ENCODE measurements around the gene TCEANC2.
"Not testable (repeated sequence)": the region's sequence is repeated elsewhere in the genome, so short reads cannot be mapped to it uniquely, and the experiment has no call there.

Gene TCEANC2

DNA sequence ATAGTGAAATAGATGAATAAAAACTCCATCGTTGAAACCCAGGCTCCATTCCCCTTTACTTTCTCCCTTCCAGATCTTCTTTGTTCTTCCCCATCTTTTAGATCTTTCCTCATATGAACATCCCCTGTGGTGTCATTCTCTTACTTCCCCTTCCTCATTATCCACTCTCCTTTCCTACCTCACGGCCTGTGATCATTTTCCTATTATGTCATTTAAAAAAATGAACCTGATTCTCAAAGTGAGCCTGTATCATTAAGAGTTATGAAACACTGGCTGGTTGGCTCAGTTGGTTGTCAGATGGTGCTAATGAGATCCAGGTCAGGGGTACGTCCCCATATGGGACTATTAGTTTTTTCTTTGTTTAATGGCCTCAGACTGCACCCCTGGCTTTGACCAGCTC is 38.3 kb downstream of the TCEANC2 start:
- no peak for DNase-seq

DNA sequence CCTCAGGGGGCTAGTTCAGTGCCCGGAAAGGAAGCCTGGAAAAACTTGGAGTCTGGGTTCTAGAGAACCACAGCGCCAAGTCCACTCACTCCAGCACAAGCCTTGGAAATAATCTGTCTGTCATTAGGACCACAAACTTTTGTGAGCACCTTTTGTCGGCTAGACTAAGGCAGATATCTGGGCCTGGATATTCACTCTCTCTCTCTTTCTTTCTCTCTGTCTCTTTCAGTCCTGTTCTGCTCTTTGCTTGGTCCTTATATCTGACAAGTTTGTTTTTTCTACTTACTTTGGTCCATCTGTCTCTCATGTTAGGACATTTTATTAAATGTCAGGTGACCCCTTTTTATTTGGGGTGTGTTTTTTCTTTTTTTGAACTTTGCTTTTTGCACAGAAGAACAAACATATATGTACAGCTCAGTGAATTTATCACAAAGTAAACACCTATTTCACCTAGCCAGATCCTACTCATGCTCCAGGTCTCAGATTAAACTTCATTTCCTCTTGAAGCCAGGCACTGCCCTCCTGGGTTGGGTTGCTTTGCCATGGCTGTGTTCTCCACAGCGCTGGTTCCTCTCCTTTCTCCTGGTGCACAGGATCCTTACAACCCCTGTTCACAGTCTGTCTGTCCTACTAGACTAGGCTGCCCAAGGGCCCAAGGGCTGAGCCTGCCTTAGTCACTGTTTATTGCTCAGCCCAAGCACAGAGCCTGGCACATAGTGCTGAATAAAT is 40.8 kb downstream of the TCEANC2 start:
- DNase-seq: no peak

DNA sequence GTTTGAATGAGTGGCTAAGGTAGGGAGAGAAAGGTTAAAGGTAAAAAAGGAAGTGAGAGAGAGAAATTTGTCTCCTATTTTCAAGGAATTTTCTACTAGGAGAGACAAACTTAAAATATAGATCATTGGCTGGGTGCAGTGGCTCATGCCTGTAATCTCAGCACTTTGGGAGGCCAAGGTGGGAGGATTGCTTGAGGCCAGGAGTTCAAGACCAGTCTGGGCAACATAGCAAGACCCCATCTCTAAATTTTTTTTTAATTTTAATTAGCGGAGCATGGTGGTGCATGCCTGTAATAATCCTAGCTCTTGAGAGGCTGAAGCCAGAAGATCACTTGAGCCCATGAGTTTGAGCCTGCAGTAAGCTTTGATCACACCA is 41.3 kb downstream of the TCEANC2 start:
- DNase-seq: not testable (repeated sequence)

DNA sequence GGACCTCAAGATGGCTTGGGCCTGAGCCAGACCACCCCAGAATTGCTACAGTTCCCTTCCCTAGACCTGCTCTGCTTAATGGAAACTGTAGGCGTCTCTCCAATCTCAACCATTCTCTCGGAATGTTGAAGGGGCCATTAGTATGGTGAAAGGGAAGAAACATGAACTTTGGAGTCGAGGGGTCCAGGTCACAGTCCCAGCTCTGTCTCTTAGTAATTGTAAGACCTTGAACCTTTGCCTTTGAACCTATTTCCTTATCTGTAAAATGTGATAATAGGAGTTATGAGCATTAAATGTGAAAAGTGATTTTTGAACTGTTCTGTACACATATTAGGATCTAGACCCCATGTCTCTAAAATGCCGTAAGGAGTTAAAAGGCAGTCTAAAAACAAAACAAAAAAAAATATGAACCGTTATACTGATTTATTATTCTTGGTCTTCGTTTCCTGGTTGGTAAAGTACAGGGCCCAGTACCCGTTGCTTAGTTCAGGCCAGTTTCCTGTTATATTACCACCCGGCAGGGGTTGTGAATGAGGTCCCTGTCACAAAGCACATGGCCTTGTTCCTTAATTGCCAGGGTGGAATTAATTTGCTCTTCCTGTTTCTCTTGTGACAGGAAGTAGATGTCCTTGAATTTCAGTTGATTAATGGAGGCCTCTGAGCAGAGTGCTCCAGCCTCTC is 42.3 kb downstream of the TCEANC2 start:
- DNase-seq: no peak

DNA sequence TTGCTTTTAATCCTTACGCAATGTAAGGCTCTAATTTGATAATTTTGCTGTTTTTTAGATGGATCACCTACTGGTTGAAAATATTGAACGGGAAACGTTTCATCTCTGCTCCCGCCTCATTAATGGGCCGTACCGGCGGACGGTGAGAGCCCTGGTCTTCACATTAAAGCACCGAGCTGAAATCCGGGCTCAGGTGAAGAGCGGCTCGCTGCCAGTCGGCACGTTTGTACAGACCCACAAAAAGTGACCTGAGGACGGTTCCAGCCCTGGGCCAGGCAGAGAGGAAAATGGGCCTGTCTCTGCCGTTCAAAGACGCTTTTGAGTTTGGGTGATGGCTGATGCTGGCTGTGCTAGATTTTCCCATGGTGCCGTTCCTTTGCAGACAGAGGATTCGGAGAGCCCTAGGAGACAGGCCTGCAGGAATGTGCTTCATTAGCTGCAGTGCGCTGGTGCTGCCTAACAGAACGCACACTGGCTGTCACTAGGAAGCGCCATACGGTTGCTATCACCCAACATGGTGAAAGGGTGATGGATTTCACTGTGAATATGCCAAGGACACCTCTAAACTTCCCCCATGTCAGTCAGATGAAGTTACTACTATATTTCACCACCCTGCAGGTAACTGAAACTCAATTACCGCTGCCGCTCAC is 42.9 kb downstream of the TCEANC2 start:
- DNase-seq: no peak

DNA sequence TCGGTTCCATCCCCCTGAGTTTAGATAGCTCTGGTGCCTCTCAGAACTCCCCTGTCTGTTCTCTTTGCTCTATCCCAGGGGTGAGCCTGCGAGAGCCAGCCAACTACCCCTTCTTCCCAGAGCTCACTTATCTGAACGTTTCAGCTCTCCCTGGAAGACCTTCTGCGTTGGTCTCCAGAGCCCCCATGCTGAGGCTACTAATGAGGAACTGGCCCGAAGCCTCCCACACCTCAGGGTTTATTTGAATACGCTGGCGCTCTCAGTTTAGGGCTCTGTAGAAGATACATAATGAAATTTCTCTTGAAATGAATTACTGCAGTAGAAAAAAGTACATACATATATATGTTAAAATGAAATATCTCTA is 43.5 kb downstream of the TCEANC2 start:
- no peak for DNase-seq

DNA sequence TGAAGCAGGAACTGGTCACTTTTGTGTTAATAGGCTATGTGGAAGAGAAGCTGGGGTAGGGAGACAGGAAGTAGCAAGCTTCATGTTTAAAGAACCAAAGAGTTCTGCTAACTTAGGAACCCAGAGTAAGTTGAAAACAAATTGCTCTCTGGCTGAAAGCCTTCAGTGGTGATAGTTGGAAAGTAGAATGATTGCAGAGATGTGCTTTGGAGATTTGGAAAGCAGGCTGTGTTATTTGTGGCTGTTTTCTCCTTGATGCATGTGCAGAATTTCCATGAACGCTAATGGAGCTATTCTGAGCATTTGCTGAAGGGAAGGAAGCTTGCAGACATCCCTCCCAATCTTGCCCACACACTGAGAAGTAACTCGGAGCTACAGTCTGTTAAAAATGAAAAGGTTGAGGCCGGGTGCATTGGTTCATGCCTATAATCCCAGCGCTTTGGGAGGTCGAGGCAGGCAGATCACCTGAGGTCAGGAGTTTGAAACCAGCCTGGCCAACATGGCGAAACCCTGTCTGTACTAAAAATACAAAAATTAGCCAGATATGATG is 45.7 kb downstream of the TCEANC2 start:
- DNase-seq: no peak

DNA sequence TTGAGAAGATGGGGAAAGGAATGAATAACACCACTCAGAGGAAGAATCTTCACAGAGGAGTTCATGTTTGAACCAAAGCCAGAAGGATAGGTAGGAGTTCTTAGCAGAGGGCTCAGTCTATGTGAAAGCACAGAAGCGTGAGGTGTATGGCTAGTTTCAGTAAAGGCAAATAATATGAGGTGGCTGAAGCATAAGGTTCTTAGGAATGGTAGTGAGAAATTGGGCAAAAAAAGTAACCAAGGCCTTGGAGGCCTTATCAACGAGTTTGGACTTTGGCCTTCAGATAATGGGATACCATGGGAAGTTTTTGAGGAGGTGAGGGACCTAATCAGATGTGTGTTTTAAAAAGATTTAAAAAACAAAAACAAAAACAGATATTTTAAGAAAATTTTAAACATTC is 47.1 kb downstream of the TCEANC2 start:
- no peak for DNase-seq

DNA sequence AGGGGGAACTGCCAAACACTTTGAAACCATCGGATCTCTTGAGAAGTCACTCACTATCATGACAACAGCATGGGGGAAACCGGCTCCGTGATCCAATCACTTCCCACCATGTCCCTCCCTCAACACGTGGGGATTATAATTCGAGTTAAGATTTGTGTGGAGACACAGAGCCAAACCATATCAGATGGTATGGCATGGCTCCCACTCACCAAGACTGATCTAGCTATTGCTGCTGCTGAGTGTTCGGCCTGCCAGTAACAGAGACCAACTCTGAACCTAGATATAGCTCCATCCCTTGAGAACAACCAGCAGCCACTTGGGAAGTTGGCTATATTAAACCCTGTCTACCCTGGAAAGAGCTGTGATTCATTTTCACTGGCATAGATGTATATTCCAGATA is 50.0 kb downstream of the TCEANC2 start:
- no peak for DNase-seq

DNA sequence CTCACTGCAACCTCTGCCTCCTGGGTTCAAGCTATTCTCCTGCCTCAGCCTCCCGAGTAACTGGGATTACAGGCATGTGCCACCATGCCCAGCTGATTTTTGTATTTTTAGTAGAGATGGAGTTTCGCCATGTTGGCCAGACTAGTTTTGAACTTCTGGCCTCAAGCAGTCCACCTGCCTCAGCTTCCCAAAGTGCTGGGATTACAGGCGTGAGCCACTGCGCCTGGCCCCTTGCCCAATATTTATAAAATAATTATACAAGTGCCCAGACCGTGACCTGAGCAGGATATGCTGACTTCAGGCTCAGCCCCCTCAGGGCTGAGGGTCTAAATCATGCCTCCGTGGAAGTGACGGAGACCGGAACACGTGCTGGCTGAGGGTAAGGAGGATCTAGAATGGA is 51.2 kb downstream of the TCEANC2 start:
- not testable (repeated sequence) for DNase-seq

DNA sequence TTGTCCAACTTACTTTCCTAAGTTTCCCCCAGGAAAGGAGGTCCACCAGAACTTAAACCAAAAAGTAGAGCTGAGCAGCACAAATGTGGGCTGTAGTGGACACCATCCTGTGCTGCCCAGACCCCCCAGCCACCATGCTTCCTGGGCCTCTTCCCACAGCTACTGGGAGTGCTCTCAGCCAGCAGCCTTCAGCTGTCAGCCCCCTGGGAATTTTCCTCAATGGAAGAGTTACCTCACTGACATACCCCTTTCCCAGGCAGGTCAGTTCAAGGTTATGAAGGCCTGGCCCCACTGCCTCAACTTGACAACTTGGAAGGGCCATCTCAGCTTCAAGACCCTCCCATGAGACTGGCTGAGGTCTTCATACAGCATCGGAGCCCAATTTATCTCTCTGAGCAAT is 51.7 kb downstream of the TCEANC2 start:
- DNase-seq: no peak

DNA sequence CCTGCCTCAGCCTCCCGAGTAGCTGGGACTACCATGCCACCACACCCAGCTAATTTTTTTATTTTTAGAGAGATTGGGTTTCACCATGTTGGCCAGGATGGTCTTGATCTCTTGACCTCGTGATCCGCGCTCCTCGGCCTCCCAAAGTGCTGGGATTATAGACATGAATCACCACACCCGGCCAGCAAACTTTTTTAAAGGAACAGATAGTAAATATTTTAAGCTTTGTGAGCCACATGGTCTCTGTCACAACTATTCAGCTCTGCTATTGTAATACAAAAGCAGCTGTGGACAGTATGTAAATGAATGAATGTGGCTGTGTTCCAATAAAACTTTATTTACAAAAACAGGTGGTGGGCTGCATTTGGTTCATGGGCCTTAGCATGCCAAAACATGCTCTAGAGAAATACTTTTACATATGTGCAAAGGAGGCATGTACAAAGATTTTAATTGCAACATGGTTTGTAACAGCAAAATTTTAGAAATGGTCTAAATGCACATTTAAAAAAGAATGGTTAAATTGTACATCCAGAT is 52.4 kb downstream of the TCEANC2 start:
- DNase-seq: no peak

DNA sequence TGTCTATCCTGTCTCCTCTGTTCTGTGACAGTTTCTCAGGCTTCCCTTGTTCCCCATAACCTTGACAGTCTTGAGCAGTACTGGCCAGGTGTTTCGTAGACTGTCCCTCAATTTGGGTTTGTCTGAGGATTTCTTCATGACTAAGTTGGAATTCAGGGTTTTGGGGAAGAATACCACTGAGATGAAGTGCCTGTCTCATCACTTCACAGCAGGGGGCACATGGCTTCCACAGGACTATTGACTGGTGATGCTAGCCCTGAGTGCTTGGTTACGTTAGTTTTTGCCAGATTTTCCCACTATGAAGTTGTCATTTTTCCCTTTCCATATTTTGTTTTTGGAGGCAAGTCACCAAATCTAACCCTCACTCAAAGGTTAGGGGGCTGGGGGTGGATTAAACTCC is 53.7 kb downstream of the TCEANC2 start:
- DNase-seq: no peak

DNA sequence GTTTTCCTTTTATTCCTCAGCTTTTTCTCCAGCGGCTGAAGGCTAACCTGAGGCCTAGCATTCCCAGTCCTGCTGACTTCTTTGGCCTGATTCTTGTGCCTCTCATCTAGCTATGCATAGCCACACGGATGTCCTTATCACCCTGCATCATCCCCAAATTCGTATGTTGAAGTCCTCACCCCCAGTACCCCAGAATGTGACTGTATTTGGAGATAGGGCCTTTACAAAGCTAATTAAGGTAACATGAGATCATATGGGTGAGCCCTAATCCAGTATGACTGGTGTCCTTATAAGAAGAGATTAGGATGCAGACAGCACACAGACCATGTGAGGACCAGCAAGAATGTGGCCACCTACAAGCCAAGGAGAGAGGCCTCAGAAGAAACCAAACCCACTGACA is 54.7 kb downstream of the TCEANC2 start:
- DNase-seq: no peak

DNA sequence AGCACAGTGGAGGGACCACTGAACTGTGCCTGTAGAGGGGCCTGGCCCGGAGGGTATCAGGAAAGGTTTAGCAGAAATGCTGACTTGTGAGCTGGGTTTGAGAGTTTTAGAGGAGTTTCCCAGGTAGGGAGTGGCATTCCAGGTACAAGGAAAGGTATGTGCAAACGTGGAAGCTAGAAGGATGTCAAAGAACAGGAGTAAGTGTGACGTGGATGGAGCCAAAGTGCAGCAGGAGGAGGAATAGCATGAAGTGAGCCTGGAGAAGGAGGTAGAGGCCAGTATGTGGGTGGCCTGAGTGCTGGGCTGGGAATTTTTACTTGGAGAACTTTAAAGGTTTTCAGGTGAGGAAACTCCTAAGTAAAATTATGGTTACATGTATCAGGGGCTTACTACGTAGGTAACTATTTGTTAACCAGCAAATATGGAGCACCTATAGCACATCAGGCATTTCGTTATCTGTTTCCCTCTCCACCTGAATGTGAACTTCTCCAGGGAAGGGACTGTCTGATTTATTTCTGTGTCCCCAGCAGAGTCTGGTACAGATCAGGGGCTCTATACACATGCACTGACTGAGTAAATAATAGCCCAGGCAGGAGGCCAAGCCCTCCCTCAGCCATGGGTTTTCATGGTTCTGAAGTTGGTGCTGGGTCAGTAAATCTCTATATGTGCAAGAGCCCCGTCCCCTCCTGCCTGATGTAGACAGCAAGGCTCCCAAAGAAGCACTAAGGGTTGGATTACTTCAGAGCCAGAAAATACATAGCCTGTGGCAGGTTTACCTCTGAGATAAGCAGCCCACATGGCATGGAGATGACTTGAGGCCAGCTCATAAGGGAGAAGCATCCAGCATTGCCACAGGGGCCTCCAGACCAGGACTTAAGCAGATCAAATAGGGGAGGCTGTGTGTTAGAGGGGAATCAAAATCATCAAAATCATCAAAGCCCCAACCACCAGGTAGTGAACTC is 56.0 kb downstream of the TCEANC2 start:
- no peak for DNase-seq

DNA sequence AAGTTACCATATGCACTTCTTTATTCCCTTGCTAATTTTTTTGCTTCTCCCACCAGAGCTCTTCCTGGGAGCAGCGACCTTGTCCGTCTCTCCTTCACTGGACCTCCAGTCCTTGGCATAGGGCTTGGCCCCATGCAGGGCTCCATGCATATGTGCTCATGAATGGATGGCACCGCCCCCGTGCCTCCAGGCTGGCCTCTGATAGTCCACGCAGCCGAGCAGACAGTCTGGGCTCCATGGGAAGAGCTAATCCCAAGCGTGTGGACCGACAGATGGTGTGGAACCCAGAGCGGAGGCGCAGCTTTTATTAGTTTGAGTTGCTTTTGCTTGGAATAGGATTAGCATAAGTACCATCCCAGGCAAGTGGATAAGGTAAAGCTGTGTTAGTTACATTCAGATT is 57.6 kb downstream of the TCEANC2 start:
- DNase-seq: no peak

DNA sequence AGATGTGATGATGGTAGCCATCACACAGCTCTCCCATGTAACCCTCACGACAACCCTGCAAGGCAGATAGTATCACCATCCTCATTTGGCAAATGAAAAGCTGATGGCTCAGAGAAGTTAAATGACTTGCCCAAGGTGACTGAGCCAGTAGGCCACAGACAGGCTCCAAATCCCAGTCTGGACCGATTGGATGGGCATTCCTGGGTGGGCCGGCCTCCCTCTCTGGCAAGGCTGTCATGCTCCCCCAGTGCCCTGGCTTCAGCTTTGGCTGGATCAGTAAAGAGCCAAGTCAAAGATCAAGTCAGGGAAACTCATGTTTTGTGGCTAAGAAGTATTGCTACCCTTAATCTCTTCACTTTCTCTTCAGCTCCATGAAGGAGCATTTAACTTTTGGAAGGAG is 58.2 kb downstream of the TCEANC2 start:
- DNase-seq: no peak

DNA sequence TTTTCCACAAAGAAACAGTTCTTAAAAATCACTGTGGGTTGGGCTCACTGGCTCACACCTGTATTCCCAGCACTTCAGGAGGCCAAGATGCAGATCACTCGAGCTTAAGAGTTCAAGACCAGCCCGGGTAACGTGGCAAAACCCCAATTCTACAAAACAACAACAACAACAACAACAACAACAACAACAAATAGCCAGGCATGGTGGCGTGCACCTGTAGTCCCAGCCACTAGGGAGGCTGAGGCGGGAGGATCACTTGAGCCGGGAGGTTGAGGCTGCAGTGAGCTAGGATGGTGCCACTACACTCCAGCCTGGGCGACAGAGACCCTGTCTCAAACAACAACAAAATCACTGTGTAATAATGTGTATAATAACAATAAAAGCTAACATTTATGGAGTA is 58.6 kb downstream of the TCEANC2 start:
- no peak for DNase-seq

DNA sequence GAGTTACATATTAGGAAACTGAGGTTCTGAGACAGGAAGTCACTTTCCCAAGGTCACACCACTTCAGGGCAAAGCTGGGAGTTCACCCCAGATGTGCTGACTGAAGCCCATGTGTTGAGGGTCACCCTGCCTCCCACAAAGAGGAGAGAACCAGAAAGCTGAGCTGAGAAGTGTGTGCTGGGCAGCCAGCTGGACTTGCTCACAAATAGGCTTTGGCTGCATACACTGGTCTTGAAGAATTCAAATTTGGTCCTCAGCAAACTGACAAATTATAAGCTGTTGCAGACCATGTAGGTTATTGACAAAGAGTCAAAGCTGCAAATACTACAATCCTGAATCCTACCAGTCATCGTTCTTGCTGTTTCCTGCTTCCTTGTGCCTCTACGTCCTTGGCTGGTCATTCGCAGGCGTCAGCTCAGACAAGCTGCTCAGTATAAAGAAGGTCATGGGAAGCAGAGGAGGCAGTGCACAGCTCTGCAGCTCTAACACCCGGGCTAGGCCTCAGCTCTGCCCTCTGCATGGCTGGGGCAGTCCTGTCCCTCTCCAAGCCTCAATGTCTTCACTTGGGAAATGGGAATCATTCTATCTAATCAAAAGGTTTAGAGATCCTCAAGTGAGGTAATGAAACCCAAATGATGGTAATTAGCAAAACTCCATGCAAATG is 59.4 kb downstream of the TCEANC2 start:
- no peak for DNase-seq

DNA sequence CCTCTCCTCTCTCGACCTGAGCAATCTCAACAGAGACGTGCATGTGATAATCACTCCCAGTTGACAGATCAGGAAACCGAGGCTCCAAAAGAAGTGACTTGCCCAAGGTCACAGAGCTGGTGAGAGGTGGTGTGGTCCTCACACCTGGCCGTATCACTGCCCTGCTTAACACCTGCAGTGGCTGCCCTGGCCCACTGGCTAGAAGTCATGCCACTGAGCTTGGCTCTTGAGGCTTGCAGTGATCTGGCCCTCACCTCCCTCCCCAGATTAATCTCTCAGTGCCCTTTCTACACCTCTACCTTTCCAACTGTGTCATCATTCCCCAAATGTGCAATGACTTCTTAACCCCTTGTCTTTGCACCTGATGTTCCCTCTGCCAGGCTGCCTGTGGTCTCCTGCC is 60.6 kb downstream of the TCEANC2 start:
- no peak for DNase-seq

DNA sequence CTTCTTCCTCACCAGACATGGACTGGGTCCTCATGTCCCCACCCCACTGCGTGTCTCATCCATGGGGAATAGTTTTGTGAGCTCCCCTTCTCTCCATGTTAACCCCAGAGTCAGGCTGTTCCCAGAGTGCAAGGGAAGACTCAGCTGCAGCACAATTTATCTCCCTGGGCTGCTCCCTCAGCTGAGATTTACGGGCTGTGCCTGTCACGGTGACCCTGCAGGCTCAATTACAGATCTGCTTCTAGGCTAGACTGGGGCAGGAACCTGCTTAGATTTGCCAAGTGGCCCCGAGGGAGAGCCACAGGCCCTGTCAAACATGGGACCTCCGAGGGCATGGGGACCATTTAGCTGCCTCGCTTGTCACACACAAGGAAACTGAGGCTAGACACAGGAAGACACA is 61.5 kb downstream of the TCEANC2 start:
- no peak for DNase-seq

DNA sequence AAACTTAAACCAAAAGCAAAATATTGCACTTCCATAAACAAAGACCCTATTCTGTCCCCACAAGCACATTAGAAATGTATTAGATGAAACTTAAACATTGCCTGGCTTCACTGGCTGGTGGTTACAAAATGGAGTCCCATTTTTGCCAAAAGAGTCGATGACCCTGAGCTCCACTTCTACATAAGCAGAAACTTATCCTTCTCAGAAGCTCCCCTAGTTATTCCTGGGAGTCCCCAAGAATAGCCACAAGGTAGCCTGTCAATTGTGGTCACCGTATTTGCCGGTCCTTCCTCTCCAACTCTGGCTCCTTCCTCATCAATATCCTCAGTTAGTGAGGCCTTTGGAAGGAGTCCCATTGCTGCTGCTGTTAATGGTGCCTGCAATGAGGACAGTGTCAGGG is 62.1 kb downstream of the TCEANC2 start:
- DNase-seq: no peak
